HL-60 (cell line): ENCODE results near the gene RASAL2.

Experiments
- DNase-seq, 2 experiments: peaks; one replicate each; pipeline ENCODE4 v3.0.0-alpha.2; 2010 to 2020; ENCODE audit warnings: low read depth in 1 of 2, low spot score in 1 of 2
- H3K27ac ChIP-seq: fragments of 250-450 bp; sonication (Bioruptor Pico); replicated peaks from 2 replicates; pipeline ENCODE4 v1.5.1; 2020; ENCODE audit warnings: mild to moderate bottlenecking, moderate library complexity
- H3K27me3 ChIP-seq: fragments of 250-450 bp; sonication (Bioruptor Pico); 2 replicates; pipeline ENCODE4 v1.5.1; 2021; ENCODE audit warnings: mild to moderate bottlenecking, moderate library complexity; ENCODE audit not compliant: insufficient read depth, poor library complexity, severe bottlenecking
- H3K4me3 ChIP-seq: replicated peaks from 2 replicates; pipeline ENCODE4 v1.5.1; 2011; ENCODE audit warnings: mild to moderate bottlenecking, control low read depth, low read length; ENCODE audit not compliant: insufficient read depth
- GABPA ChIP-seq: IDR thresholded peaks from 2 replicates; pipeline ENCODE4 v1.6.1; 2012; ENCODE audit warnings: low read depth
- POLR2AphosphoS5 ChIP-seq: IDR thresholded peaks from 2 replicates; pipeline ENCODE4 v1.6.1; 2012; ENCODE audit warnings: low read depth
- SPI1 ChIP-seq: IDR thresholded peaks from 2 replicates; pipeline ENCODE4 v1.6.1; 2012; ENCODE audit warnings: low read depth, mild to moderate bottlenecking, borderline replicate concordance
- TF ChIP-seq, protein P1 (sequence below): IDR thresholded peaks from 2 replicates; pipeline ENCODE4 v1.6.1; 2012; ENCODE audit warnings: low read depth; ENCODE audit not compliant: insufficient replicate concordance
- TF ChIP-seq, protein P2 (sequence below): IDR thresholded peaks from one replicate; pipeline ENCODE4 v1.5.1; 2011; ENCODE audit warnings: low read length, control low read depth, inconsistent platforms; ENCODE audit not compliant: insufficient read depth

Gene RASAL2

DNA sequence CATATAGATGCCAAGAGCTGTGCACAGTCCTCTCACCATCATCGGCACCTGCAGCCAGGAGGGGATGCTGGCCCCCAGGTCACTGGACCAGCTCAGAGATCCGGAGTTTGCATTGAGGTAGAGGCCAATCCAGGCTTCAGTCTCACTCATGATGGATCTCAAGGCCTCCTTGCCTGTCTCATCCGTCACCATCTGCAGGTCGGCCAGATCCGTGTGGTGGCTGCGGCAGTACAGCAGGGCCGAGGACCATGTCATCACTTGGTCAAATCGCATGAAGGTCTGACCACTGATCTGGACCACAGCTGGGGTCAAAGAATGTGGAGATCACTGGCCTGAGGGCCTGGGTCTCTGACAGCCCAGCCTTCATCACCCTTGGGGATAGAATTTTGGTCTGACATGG, 396.2 kb downstream of the RASAL2 start:
- TF ChIP-seq, protein P1, sequence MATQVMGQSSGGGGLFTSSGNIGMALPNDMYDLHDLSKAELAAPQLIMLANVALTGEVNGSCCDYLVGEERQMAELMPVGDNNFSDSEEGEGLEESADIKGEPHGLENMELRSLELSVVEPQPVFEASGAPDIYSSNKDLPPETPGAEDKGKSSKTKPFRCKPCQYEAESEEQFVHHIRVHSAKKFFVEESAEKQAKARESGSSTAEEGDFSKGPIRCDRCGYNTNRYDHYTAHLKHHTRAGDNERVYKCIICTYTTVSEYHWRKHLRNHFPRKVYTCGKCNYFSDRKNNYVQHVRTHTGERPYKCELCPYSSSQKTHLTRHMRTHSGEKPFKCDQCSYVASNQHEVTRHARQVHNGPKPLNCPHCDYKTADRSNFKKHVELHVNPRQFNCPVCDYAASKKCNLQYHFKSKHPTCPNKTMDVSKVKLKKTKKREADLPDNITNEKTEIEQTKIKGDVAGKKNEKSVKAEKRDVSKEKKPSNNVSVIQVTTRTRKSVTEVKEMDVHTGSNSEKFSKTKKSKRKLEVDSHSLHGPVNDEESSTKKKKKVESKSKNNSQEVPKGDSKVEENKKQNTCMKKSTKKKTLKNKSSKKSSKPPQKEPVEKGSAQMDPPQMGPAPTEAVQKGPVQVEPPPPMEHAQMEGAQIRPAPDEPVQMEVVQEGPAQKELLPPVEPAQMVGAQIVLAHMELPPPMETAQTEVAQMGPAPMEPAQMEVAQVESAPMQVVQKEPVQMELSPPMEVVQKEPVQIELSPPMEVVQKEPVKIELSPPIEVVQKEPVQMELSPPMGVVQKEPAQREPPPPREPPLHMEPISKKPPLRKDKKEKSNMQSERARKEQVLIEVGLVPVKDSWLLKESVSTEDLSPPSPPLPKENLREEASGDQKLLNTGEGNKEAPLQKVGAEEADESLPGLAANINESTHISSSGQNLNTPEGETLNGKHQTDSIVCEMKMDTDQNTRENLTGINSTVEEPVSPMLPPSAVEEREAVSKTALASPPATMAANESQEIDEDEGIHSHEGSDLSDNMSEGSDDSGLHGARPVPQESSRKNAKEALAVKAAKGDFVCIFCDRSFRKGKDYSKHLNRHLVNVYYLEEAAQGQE: no peak
- TF ChIP-seq POLR2AphosphoS5 (no peak), GABPA (no peak), SPI1 (no peak)
- TF ChIP-seq, protein P2, sequence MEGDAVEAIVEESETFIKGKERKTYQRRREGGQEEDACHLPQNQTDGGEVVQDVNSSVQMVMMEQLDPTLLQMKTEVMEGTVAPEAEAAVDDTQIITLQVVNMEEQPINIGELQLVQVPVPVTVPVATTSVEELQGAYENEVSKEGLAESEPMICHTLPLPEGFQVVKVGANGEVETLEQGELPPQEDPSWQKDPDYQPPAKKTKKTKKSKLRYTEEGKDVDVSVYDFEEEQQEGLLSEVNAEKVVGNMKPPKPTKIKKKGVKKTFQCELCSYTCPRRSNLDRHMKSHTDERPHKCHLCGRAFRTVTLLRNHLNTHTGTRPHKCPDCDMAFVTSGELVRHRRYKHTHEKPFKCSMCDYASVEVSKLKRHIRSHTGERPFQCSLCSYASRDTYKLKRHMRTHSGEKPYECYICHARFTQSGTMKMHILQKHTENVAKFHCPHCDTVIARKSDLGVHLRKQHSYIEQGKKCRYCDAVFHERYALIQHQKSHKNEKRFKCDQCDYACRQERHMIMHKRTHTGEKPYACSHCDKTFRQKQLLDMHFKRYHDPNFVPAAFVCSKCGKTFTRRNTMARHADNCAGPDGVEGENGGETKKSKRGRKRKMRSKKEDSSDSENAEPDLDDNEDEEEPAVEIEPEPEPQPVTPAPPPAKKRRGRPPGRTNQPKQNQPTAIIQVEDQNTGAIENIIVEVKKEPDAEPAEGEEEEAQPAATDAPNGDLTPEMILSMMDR: no peak
- no peak for DNase-seq
- Histone ChIP-seq H3K27me3 (no peaks in the 10 kb centered on the region), H3K4me3 (no peak overlapping the region), H3K27ac (no peak overlapping the region)

DNA sequence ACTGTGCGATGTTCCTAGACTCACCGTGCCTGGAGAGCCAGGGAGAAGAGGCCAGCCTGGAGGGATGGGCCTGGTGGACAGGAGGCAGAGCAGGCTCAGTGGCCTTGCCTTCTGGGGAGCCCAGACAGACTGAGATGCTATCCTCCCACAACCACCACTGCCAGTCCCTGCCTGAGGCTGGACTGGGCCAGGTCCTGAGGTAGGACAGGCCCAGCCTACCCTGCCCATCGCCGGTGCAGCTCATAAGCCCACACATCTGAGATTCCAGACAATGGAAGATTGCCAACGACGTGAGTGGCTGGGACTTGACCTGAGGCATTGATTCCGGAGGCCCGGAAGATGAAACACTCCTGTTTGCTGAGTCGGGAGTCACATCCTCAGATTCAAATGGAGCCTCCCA, 397.1 kb downstream of the RASAL2 start:
- DNase-seq: no peak
- H3K27ac ChIP-seq: no peak overlapping the region
- no peaks in the 10 kb centered on the region for H3K27me3 ChIP-seq
- no peak for TF ChIP-seq POLR2AphosphoS5
- TF ChIP-seq, protein P1: no peak
- no peak for TF ChIP-seq GABPA
- TF ChIP-seq, protein P2: no peak
- no peak for TF ChIP-seq SPI1
- H3K4me3 ChIP-seq: no peak overlapping the region

DNA sequence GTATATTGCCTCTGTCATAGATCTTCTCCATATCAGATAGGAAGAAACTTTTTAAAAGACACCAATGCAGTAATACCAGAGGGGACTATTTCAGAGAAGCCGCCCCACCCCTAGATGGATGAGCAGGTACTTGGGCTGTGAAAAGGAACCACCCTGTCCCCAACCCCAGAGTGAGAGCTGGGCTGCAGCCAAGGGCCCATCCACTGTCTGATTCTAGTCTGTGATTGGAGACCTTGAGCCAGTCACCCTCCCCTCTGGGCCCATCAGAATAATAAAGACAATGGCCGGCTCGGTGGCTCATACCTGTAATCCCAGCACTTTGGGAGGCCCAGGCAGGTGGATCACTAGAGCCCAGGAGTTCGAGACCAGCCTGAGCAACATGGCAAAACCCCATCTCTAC, 397.8 kb downstream of the RASAL2 start:
- H3K27me3 ChIP-seq: no peaks in the 10 kb centered on the region
- H3K4me3 ChIP-seq: no peak overlapping the region
- no peak for DNase-seq
- TF ChIP-seq POLR2AphosphoS5: no peak
- TF ChIP-seq, protein P2: no peak
- no peak for TF ChIP-seq SPI1
- TF ChIP-seq, protein P1: no peak
- TF ChIP-seq GABPA: no peak
- H3K27ac ChIP-seq: no peak overlapping the region
